Upper lobe of right lung (tissue), 1 donor: ENCODE data around the gene LIG1. TPM values are rescaled to one million over a fixed set of nuclear protein-coding genes. Genes with fewer than 3 reads are reported as not detected.

Experiments used
- ATAC-seq: fragments of 200-7000 bp; cut with Tn5 transposase; one replicate; pipeline ENCODE4 v1.9.1; 2020; ENCODE audit warnings: mild to moderate bottlenecking, moderate library complexity
- DNase-seq: peaks from one replicate; pipeline ENCODE4 v3.0.0-alpha.2; 2020
- H3K27ac ChIP-seq: fragments of 200-600 bp; one replicate; pipeline ENCODE4 v1.8.0; 2022
- H3K27me3 ChIP-seq: fragments of 200-600 bp; one replicate; pipeline ENCODE4 v1.8.0; 2022; ENCODE audit warnings: mild to moderate bottlenecking
- H3K36me3 ChIP-seq: fragments of 200-600 bp; one replicate; pipeline ENCODE4 v1.8.0; 2022
- H3K4me1 ChIP-seq: fragments of 200-600 bp; one replicate; pipeline ENCODE4 v1.8.0; 2022
- H3K4me3 ChIP-seq: fragments of 200-600 bp; one replicate; pipeline ENCODE4 v1.8.0; 2022; ENCODE audit warnings: mild to moderate bottlenecking
- H3K9me3 ChIP-seq: fragments of 200-600 bp; one replicate; pipeline ENCODE4 v1.8.0; 2022
- intact Hi-C: fragments of 100-400 bp; cut with DNase I; formaldehyde crosslinking; loops from one replicate; pipeline ENCODE4 v1.11.0; 2022
- total RNA-seq: library from RNA; stranded (reverse); fragmentation: NEBNext Ultra II Directional; extraction: Animal tissue kit (Norgen Biotek cat#: 25700); gene quantifications from one replicate; pipeline ENCODE4 v1.2.1, GENCODE V29; 2021
- TF ChIP-seq, protein P1 (sequence below): fragments of 200-600 bp; IDR thresholded peaks from one replicate; pipeline ENCODE4 v1.8.0; 2022; ENCODE audit warnings: antibody characterized with exemption
- donor health status: DM: no; HTN: yes; CAD: no; lungs with severe emphysema.

LIG1 gene
- total RNA-seq, 1 donor from 2014 or later, result 17.7 TPM

DNA sequence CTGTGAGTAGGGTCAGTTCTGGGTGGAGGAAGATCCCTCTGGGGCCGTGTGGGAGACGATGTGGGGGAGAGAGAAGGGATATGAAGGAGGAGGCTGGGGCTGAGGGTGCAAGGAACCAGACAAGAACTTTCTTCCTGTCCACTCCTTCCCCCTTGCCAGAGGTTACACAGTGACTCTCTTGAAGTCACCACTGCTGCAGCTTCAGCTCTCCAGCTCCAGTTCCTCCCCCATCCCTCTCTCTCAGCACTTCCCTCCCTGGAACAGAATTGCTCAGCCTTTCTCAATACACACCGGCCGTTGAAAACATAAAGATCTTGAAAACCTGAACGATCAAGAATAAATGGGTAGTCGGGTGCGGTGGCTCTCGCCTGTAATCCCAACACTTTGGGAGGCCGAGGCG is 5.4 kb upstream of the LIG1 start:
- peaks cover 7% of the 10 kb centered on the region for H3K4me1 ChIP-seq
- ATAC-seq (no peak), DNase-seq (no peak)
- H3K9me3 ChIP-seq, result no peaks in the 10 kb centered on the region
- intact Hi-C loops, result no loop called here
- TF ChIP-seq, protein P1, sequence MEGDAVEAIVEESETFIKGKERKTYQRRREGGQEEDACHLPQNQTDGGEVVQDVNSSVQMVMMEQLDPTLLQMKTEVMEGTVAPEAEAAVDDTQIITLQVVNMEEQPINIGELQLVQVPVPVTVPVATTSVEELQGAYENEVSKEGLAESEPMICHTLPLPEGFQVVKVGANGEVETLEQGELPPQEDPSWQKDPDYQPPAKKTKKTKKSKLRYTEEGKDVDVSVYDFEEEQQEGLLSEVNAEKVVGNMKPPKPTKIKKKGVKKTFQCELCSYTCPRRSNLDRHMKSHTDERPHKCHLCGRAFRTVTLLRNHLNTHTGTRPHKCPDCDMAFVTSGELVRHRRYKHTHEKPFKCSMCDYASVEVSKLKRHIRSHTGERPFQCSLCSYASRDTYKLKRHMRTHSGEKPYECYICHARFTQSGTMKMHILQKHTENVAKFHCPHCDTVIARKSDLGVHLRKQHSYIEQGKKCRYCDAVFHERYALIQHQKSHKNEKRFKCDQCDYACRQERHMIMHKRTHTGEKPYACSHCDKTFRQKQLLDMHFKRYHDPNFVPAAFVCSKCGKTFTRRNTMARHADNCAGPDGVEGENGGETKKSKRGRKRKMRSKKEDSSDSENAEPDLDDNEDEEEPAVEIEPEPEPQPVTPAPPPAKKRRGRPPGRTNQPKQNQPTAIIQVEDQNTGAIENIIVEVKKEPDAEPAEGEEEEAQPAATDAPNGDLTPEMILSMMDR, result no peak
- no peak overlapping the region for H3K4me3 ChIP-seq
- H3K36me3 ChIP-seq, result no peaks in the 10 kb centered on the region
- no peak overlapping the region for H3K27ac ChIP-seq
- H3K27me3 ChIP-seq, result no peaks in the 10 kb centered on the region

DNA sequence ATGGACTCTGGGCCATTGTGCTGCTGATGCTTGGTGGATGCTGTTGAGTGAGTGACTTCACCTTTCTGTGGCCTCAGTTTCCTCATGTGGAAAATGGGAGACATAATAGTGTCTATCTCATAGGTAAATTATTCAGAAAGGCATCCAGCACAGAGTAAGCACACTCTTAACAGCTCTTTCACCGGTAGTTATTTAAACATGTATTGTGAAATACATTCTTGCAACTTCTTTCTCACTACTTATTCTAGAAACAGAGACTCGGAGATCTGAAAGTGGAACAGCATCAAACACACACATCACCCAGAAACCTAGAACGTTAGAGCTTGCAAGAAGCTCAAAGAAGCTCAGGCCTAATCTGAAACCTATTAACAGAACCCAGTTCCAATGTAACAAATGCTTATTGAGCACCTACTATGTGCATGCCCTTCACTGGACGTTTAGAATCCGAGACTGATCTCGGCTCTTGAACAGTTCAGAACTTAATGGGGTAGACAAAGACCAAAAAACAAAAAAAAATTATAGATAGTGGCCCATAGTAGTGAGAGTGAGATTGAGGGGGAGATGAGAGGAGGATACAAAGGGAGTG is 4.4 kb upstream of the LIG1 start:
- no peak for ATAC-seq
- DNase-seq, result no peak
- TF ChIP-seq, protein P1, result no peak

DNA sequence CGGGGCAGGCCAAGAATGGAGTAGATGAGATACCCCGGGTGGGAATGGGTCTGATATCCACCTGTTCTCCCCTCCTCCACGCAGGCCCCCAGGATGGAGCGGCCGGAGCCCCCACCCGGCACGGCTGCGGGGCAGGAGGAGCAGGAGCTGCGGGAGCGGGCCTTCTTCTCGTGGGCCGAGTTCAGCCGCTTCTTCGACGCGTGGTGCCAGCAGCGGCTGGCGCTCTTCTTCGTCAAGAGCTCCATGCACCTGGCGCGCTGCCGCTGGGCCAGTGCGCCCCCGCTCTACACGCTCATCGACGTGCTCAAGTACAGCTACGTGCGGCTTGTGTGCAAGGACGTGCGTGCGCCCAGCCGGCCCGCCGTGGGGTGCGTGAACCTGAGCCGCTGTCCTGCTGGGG is 1.6 kb upstream of the LIG1 start:
- intact Hi-C loops, result no loop called here
- Histone ChIP-seq H3K4me3 (no peak overlapping the region), H3K36me3 (no peaks in the 10 kb centered on the region), H3K27me3 (no peaks in the 10 kb centered on the region), H3K9me3 (no peaks in the 10 kb centered on the region), H3K27ac (no peak overlapping the region), H3K4me1 (peaks cover 7% of the 10 kb centered on the region)
- no peak for DNase-seq
- ATAC-seq, result no peak
- TF ChIP-seq, protein P1, result no peak

More for the DNA sequence above, 4.4 kb upstream of the LIG1 start:
- Histone ChIP-seq H3K4me3 (no peak overlapping the region), H3K9me3 (no peaks in the 10 kb centered on the region), H3K4me1 (peaks cover 7% of the 10 kb centered on the region), H3K27ac (no peak overlapping the region), H3K27me3 (no peaks in the 10 kb centered on the region), H3K36me3 (no peaks in the 10 kb centered on the region)
- intact Hi-C loops, result no loop called here

DNA sequence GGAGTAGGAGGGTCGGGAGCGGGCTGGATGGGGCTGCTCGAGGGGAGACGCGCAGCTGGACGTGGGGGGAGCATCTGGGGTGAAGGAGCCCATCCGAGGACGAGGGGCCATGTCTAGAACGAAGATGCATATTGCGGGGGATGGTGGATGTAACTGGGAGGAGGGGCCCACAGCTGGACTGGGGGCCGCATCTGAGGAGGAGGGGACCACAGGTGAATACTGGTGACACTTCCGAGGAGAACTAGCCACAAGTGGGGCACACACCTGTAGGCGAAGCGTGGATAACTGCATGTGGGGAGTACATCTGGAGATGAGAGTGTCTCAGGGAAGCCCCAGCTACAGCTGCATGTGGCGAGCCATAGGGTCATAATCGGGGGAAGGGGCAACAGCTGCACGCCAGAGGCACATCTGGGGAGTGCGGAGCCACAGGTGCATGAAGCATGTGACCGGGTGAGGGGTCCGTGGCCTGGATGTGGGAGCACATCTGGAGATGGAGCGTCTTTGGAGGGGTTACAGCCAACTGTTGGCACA is 738 bp upstream of the LIG1 start:
- Histone ChIP-seq H3K9me3 (no peaks in the 10 kb centered on the region), H3K27me3 (no peaks in the 10 kb centered on the region), H3K36me3 (no peaks in the 10 kb centered on the region), H3K27ac (peak overlapping the region; percentile 90), H3K4me3 (peak overlapping the region; percentile 82), H3K4me1 (peaks cover 7% of the 10 kb centered on the region)
- ATAC-seq, result no peak
- intact Hi-C loops, result no loop called here
- no peak for DNase-seq
- TF ChIP-seq, protein P1, result no peak

DNA sequence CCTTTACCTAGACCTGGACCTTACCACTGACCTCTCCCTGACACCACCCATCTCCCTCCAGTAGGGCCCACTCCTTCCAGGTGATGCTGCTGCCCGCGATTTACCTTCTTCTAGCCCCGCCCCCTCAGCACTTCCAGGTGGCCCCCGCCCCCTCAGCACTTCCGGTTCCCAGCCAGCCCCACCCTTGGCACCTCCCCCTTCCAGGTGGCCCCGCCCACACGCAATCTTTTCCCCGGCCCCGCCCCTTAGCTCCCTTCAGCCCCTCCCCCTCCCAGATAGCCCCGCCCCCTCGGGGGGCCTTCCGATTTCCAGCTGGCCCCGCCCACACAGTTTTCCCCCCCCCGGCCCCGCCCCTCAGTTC is 586 bp downstream of the LIG1 start:
- intact Hi-C loops, result no loop called here
- peak overlapping the region; percentile 82 for H3K4me3 ChIP-seq
- H3K27ac ChIP-seq, result peak overlapping the region; percentile 90
- TF ChIP-seq, protein P1, result no peak
- H3K4me1 ChIP-seq, result peaks cover 7% of the 10 kb centered on the region
- H3K36me3 ChIP-seq, result peaks cover 2% of the 10 kb centered on the region
- no peaks in the 10 kb centered on the region for H3K9me3 ChIP-seq
- peak; percentile 87 for ATAC-seq
- DNase-seq, result peak; percentile 94
- no peaks in the 10 kb centered on the region for H3K27me3 ChIP-seq

DNA sequence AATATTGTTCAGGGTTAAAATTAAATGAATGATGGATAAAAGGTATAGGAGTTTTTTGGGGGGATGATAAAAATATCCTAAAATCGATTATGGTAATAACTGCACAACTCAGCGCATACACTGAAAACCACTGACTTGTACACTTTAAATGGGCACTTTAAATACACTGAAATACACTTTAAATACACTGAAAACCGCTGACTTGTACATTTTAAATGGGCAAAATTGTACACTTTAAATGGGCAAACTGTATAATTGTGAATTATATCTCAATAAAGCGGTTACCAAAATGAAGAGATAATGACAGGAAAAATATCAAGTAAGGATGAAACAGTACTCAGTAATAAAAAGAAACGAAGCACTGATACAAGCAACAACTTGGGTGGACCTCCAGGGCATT is 1.5 kb downstream of the LIG1 start:
- no peak for DNase-seq
- intact Hi-C loops, result no loop called here
- no peak overlapping the region for H3K27ac ChIP-seq

More for the DNA sequence above, 1.5 kb downstream of the LIG1 start:
- no peaks in the 10 kb centered on the region for H3K9me3 ChIP-seq
- TF ChIP-seq, protein P1, result no peak
- peaks cover 6% of the 10 kb centered on the region for H3K36me3 ChIP-seq
- peaks cover 7% of the 10 kb centered on the region for H3K4me1 ChIP-seq
- no peak for ATAC-seq
- H3K27me3 ChIP-seq, result no peaks in the 10 kb centered on the region
- H3K4me3 ChIP-seq, result no peak overlapping the region
